HG02678 (cell line): ENCODE measurements around the gene MICAL3.

ENCODE experiments used
- ATAC-seq: cut with Tn5 transposase; IDR thresholded peaks from one replicate; pipeline ENCODE4 v1.9.1; 2021; ENCODE audit warnings: mild to moderate bottlenecking, moderate library complexity; ENCODE audit not compliant: unreplicated experiment

Gene MICAL3

DNA sequence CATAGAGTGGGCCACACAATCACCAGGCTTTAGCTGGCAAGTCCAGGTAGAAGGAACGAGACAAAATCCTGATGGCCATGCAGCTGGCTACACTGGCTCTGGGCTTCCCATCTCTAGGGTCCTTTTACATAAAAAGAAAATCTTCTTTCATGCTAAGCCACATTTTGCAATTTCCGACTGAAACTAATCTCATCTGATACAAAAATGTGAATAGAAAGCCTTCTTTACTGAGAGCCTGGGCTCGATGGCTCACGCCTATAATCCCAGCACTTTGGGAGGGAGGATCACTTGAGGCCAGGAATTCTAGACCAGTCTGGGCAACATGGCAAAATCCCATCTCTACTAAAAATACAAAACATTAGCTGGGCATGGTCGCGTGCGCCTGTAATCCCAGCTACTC is 67.2 kb downstream of the MICAL3 start:
- no peak for ATAC-seq

DNA sequence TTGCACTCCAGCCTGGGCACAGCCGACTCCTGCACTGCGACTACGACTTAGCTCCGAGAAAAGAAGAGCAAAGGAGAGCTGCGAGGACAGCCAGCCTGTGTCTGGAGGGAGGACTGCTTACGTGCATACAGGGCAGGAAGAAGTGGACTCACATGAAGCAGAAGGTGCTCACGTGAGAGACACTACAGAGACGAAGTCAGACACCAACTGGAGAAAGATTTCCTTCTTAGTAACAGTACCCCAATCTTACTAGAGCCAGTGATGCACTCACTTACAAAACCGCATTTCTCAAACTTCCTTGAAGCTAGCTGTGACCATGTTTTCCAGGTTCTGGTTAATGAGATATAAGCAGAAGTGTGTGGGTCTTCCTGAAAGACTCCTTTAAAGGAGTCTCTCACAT is 67.7 kb downstream of the MICAL3 start:
- ATAC-seq = no peak

DNA sequence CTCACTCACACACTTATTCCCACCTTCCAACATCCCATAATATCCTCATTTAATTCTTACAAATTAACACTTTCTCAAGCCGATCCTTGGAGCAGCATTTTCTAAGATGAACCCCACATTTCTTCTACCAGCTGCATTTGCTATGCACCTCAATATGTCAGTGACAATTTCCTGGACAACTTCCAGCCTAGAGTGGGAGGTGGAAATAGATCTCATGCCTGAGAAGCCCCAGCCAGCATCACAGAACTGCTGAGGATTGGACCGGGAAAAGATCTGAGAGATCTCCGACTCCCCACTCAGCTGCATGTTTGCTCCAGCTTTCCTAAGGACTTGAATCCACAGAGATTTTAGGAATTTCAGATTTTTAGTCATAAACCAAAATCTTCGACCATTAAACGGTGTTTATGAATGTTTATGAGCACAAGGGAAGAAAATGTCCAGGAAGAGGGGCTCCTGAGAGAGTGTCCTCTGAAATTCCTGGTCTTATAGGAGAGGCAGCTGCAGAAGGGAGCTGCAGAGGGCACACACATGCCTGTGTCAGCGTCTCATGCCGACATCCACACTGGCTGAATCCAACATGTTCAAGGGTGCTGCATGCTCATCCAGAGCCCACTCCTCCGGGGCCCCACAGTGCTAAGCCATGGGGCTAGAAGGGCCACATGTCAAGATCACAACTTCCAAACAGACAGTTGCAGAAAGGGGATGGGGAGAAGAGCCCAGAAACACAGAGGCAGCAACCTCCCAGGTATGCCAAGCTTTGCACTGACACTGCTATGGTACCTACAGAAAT is 68.6 kb downstream of the MICAL3 start:
- no peak for ATAC-seq

DNA sequence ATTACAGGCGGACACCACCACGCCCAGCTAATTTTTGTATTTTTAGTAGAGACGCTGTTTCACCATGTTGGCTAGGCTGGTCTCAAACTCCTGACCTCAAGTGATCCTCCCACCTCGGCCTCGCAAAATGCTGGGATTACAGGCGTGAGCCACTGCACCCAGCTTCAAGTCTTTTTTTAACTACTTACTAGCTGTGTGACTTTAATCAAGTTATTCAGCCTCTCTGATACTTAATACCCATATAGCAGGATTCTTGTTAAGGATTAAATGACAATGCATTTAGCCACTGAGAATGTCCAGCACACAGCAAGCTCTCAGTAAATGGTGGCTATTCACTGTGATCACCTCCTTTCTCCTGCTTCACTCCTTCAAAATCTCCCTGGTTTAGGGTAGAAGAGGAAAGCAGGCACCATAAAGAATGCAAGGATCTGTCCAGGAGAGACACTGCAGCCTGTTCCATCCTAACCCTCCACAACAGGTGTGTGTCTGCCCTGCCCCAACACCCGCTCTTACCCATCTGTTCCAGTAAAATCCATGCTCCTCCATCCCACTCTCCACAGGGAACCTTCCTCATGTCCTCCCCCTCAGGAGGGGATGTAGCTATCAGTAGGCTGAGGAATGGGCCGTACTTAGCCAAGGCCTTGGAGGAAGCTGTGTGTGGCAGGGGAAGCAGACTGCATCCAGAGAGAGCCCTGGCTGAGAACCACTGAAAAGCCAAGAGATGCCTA is 69.3 kb downstream of the MICAL3 start:
- ATAC-seq = no peak

DNA sequence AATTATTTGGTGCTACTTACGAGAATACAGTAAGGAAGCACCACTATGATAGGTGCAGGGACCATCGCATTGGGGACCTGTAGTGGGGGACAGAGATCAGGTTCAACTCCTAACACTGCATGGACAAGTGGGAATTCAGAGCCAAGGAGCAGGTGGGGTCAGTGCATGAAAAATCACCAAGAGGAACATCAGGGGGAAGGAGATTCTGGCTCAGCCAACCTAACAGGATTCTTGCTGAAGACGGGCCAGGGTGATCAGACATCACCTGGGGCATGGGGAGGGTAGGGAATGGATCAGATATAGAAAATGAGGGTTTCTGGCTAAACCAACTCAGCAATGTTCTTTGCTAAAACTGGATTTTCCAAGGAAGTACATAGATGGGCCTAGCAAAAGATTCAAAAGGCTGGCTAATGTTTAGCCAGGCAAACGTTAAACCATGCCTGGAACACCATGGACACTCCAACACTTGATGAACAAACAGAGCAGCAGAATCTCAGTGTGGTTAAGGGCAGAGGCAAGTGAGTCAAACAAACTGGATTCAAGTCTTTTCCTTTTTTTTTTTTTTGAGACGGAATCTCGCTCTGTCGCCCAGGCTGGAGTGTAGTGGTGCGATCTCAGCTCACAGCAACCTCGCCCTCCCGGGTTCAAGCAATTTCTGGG is 70.0 kb downstream of the MICAL3 start:
- no peak for ATAC-seq

DNA sequence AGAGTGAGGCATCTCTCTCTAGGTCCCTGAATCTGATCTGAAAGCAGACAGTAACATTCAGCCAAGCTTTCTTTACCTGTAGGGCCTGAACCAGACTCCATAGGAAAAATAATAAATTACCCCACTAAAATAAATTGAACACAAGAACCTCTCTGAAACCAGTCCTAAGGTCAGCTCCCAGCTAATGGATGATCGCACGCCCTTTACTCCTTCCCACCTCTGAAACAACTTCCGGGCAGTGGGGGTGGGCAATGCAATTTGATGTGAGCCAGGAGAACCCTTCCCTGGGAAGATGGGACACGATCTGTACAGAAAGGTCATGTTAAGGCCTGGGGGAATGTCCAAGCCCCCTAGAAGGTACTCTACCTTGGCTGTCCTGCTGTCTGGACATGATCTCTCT is 71.2 kb downstream of the MICAL3 start:
- ATAC-seq = no peak

DNA sequence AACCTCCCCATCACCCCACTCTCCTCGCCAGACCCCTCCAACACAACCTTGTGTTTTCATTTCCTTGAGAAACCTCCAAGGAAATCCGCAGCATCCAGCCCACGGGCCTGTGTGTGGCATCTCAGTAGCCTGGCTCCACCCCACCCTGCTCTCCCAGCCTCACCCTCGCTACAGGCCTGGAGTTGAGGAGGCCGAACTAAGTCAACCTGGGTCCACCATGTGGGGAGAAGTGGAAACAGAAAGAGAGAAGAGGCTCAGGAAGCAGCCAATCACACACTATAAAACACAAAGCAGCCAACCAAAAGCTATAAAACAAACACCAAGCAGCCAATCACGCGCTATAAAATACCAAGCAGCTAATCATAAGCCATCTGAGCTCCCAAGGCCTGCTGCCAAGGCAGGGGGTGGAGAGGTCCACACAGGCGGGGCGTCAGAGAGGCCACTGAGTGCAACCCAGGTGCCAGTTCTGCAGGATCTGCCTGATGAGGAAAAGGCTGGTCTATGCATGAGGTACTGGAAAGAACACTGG is 72.0 kb downstream of the MICAL3 start:
- ATAC-seq = no peak

DNA sequence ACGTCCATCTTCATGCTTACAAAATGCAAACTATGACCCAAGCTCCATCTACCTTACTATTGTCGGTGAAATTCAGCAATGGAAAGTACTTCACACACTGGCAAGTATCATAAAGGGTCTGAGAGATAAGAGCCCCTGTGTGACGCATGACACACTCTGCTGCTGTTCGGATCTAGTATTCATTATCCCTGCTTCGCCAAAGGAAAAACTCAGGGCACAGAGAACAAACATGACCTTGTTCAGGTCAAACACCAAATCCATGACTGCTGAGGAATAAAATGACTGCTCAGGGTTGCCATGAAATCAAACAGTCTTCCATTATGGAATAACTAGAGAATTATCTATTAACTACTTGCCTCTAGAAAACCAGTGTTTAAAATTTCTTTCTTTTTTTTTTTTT is 73.0 kb downstream of the MICAL3 start:
- no peak for ATAC-seq

DNA sequence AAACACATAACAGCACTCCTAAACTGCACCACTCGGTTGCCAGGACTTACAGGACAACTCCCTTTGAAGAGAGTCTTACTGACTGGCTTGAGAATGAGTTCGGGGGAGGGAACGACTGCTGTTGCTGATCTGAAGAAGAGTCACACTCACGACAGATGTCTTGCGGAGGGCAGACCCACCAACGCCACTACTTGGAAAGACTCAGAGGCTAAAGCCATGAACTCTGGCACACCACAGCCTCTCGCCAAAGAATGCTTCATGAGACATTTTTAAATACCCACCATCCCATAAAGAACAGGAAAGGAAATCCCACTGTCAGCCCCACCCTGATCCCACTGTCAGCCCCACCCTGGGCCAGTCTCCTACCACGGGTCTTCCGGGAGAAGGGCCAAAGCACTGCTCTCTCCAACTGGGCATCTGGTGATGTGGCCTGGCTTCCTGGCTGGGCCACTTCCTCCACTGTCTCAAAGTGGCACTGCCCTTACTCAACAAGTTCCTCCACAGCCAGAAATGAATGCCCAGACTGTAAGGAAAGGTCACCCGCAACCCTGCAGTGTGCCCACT is 73.6 kb downstream of the MICAL3 start:
- ATAC-seq = no peak

DNA sequence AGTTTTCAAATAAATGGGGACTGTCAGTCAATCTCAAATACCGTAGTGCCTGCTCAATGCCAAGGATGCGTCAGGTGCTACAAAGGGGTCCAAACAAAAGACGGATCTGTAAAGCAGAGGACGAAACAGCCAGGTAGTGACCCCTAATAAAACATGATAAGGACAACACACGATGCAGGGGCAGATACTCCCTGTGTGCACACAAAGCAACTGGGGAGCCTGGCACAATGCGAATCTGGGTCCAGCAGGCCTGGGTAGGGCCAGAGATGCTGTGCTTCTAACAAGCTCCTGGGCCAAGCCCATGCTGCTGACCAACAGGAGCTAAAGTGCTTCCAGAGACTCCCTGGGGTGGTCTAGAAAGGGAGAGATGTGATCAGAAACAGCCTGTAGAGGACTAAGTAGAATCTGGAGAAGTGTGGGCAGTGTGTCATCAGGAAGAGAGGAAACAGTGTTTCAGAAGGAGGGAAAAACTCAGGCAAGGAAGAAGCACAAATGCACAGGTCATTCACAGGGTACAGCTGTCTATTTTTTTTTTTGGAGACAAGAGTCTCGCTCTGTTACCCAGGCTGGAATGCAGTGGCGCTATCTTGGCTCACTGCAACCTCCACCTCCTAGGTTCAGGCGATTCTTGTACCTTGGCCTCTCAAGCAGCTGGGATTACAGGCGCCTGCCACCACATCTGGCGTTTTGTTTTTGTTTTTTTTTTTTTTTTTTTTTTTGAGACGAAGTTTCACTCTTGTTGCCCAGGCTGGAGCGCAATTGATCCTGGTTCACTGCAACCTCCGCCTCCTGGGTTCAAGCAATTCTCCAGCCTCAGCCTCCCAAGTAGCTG is 74.5 kb downstream of the MICAL3 start:
- ATAC-seq = no peak

DNA sequence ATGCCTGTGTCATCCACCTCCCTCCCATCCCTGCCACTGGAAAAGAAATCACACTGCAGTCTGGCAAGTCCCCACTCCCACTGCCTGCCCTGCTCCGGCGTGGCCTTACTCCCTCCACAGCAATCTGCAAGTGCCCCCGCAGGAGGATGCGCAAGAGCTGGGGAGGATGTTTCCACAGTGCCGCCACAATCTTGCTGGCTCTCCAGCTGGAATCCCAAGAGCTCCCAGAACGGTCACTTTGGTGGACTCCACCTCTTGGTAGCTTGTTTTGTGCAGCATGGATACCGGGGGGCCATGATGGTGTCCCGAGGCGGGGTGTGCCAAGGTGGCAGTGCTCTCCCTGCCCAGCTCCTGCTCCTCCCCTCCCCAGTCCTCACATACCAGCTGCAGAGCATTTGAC is 76.3 kb downstream of the MICAL3 start:
- no peak for ATAC-seq

DNA sequence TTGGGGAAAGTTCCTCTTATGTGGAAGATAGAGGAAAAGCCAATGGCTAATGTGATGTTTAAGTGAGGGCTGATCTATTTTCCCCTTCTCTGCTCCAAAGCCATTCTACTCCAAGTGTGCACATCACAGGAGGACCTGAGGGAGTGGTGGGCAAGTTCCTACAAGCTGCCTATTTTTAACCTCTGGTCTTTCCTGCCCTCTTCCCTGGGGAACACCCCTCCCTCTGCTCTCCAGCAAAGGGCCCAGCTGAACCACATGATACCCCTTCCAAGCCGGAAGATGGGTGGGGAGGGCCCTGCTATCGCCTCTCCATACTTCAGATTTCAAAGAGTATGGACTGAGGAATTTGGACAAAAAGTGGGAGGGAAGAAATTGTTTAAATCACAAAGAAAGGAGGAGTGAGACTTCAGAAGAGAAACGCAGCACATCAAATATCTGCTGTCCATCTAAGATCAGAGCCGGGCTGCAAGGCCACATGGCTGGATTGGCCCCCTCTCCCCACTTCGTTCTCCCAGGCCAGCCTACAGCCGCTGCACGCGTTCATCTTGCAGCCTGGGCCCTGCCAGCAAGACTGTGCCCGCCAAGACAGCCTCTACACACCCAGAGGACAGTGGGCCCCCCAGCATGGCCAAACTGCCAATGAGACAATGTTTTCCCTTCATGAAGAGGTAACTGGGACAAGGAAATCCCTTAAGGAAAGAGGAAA is 77.5 kb downstream of the MICAL3 start:
- ATAC-seq = no peak

DNA sequence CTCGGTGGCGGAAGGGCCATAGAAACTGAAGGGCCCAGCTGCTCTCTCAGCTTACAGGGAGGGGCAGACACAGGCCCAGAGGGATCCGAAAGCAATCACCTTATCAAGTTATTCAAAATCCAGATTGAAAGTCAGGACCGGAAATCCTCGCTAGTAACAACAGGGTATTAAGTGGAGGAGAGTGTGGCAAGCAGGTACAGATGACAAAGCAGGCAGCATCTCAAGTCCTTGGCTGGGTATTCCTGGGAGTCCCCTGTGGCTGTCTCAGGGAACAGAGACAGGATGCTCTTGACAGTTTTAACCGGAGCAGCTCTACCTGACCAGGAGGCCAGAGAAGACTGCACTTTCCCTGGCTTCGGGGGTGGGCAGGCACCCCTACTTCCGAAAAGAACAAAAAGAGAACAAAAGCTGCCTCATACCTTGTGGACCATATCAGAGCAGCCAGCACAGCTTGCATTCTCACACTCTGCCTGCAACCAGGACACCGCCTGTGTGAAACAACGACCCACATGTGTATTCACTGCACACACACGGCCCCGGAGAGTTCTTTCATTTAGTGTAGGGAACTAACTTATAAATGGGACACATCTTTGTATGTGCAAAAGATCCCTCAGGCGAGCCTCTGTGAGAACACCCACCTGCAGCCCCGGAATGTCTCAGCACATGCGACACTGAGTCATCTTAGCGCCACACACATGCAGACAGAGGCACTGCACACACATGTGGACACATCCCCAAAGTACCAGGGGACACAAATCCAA is 78.3 kb downstream of the MICAL3 start:
- ATAC-seq = no peak

DNA sequence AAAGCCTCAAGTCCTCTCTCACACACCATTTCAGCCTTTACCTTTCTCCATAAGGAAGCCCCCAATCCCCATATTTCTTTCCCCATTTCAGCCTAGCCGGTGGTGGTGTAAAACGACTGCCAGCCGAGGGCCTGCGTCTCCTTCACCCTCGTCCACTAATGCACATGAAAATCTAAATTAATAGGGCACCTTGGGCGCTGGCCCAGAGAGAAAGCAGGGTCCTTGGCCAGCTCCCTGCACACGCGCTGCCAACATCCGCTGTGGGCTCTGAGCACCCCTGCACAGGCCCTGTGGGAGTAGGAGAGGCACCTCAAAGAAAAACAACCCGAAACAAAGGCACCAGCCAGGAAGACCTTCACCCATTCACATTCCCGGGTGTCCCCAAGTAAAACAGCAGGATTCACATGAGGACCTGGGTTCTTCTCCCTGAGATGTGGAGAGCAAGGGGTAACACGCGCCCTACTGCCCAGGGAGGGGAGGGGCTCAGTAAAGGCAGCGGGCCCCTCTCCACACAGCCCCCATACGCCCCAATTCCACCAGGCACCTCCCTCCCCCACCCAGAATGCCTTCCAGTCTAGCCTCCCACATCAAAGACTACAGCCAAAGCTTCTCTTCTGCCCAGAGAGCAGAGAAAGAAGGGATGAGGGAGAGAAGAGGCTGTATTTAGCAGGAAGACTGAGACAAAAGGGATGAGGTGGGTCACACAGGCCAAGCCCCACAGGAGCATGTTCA is 79.0 kb downstream of the MICAL3 start:
- ATAC-seq = no peak

DNA sequence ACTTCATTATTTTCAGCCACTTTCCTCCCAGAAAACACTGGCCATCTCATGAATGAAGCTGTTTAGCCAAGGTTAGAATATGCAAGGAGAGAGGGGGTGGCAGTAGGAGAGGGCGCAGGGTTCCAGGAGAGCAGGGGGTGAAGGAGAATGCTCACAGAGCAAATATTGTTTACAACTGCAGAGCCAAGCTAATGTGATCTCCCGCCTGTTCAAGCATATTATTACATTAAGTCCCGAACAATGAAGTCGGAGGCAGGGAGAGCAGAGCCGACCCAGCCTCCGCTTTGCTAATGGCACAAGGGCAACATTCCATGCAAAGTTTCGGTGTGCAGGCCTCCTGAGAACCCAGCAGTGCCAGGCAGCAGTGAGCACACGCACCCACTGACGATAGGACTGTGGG is 80.1 kb downstream of the MICAL3 start:
- ATAC-seq = no peak

DNA sequence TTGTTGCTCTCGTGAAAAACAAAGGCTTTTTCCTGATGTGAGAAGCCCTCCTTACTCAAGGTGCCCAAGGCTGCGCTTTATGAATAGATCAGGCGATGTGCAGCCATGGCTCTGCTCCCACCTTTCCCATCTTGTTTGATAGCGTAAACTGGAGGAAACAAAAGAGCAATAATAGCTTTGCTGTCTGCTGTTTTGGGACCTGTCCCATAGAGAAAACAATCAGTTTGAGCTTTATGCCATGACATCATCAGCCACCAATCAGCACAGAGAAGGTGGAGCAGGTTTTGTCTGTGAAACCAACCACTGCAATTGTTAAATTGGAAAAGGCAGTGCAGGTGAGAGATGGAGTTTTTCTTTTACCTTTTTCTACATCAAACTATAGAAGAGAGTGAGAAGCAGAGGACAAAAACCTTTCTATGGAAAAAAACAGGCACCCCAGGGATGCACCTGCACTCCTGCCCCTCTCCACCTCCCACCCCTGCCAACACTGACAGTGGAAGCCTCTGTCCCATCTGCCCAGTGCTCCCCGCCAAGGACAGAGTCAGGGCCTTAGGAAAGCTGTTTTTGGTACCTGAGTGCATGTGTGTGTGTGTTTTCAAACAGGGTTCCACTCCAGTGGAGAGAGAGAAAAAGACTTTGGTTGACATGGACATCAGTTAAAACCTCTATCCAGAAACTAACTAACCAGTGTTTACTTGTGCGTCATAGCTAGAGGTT is 80.7 kb downstream of the MICAL3 start:
- ATAC-seq = no peak

DNA sequence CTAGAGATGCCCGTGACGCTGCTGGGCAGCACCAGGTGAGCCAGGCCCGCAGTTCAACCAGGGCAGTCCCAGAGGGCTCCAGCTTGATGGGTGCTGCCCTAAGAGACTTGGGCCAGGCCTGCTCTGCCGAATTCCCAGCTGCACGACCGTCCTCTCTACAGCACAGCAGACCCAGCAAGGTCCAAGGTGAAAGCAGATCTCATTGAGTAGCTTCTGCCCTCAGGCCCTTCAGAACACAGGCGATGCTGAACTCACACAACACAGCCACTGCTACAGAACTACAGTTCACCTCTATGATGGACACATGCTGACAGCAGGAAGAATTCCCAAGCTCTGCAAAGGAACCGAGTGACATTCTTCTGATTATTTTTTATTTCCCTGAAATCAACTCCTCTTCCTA is 81.6 kb downstream of the MICAL3 start:
- no peak for ATAC-seq
